Mesenchymal stem cell (in vitro differentiated cells and primary cell): Measurements from ENCODE around the gene BICC1.

ENCODE experiments used
- DNase-seq: peaks from one replicate; pipeline ENCODE4 v3.0.0-alpha.2; 2013
- H2AFZ ChIP-seq: one replicate; pipeline ENCODE4 v1.6.1; 2013; ENCODE audit warnings: low read depth, mild to moderate bottlenecking, control low read depth, inconsistent platforms, low read length, moderate library complexity
- H2AK5ac ChIP-seq: 2 replicates; pipeline ENCODE4 v1.6.1; 2013; ENCODE audit warnings: low read length, moderate library complexity, mild to moderate bottlenecking, inconsistent platforms; ENCODE audit not compliant: severe bottlenecking
- H2BK120ac ChIP-seq: one replicate; pipeline ENCODE4 v1.6.1; 2013; ENCODE audit warnings: low read depth, mild to moderate bottlenecking, inconsistent platforms, low read length, moderate library complexity
- H2BK12ac ChIP-seq, 2 experiments: one replicate each; pipeline ENCODE4 v1.6.1; 2013; ENCODE audit warnings: inconsistent platforms in 2 of 2, low read length in 2 of 2, mild to moderate bottlenecking in 2 of 2, moderate library complexity in 2 of 2, control low read depth in 1 of 2
- H2BK15ac ChIP-seq: one replicate; pipeline ENCODE4 v1.6.1; 2013; ENCODE audit warnings: mild to moderate bottlenecking, low read depth, inconsistent platforms; ENCODE audit not compliant: poor library complexity, severe bottlenecking
- H2BK5ac ChIP-seq: 2 replicates; pipeline ENCODE4 v1.6.1; 2013; ENCODE audit warnings: low read depth, mild to moderate bottlenecking, low read length, control low read depth, inconsistent platforms; ENCODE audit not compliant: poor library complexity, severe bottlenecking
- H3K14ac ChIP-seq, 2 experiments: one replicate each; pipeline ENCODE4 v1.6.1; 2013; ENCODE audit warnings: inconsistent platforms in 2 of 2, low read length in 2 of 2, control low read depth in 1 of 2, mild to moderate bottlenecking in 1 of 2, moderate library complexity in 1 of 2
- H3K18ac ChIP-seq, 2 experiments: one replicate each; pipeline ENCODE4 v1.6.1; 2013; ENCODE audit warnings: inconsistent platforms in 2 of 2, low read length in 2 of 2, control low read depth in 1 of 2, low read depth in 1 of 2, mild to moderate bottlenecking in 1 of 2
- H3K23ac ChIP-seq, 2 experiments: one replicate each; pipeline ENCODE4 v1.6.1; 2013; ENCODE audit warnings: inconsistent platforms in 2 of 2, low read length in 2 of 2, mild to moderate bottlenecking in 2 of 2, moderate library complexity in 2 of 2, control low read depth in 1 of 2
- H3K27ac ChIP-seq: 2 replicates; pipeline ENCODE4 v1.5.1; 2013; ENCODE audit warnings: mild to moderate bottlenecking, moderate library complexity, low read length, control low read depth, inconsistent platforms; ENCODE audit not compliant: poor library complexity, severe bottlenecking
- H3K27me3 ChIP-seq, 2 experiments: 2 replicates each; pipeline versions ENCODE4 v1.6.1 to v1.7.0; 2013; ENCODE audit warnings: low read length in 2 of 2, mild to moderate bottlenecking in 2 of 2, moderate library complexity in 2 of 2, control low read depth in 1 of 2, inconsistent platforms in 1 of 2; ENCODE audit not compliant: control insufficient read depth in 1 of 2, insufficient read depth in 1 of 2
- H3K36me3 ChIP-seq, 2 experiments: 2 replicates each; pipeline versions ENCODE4 v1.6.1 to v1.7.0; 2013; ENCODE audit warnings: low read length in 2 of 2, control low read depth in 1 of 2, inconsistent platforms in 1 of 2, low read depth in 1 of 2, mild to moderate bottlenecking in 1 of 2; ENCODE audit not compliant: insufficient read depth in 2 of 2, control insufficient read depth in 1 of 2
- H3K4ac ChIP-seq, 2 experiments: one replicate each; pipeline ENCODE4 v1.6.1; 2013; ENCODE audit warnings: inconsistent platforms in 2 of 2, low read length in 2 of 2, mild to moderate bottlenecking in 2 of 2, moderate library complexity in 2 of 2, control low read depth in 1 of 2, low read depth in 1 of 2
- H3K4me1 ChIP-seq: 2 replicates; pipeline ENCODE4 v1.6.1; 2013; ENCODE audit warnings: low read depth, low read length, control low read depth; ENCODE audit not compliant: control insufficient read depth, insufficient read depth
- H3K4me2 ChIP-seq: 2 replicates; pipeline ENCODE4 v1.6.1; 2013; ENCODE audit warnings: low read length, mild to moderate bottlenecking, inconsistent platforms; ENCODE audit not compliant: poor library complexity, severe bottlenecking
- H3K4me3 ChIP-seq, 2 experiments: 2 replicates each; pipeline versions ENCODE4 v1.5.1 to v1.7.0; 2013; ENCODE audit warnings: low read length in 2 of 2, mild to moderate bottlenecking in 2 of 2, control low read depth in 1 of 2, low read depth in 1 of 2; ENCODE audit not compliant: insufficient read depth in 1 of 2
- H3K79me1 ChIP-seq: replicated peaks from 2 replicates; pipeline ENCODE4 v1.6.1; 2013; ENCODE audit warnings: mild to moderate bottlenecking, control low read depth, low read length, inconsistent platforms; ENCODE audit not compliant: poor library complexity, severe bottlenecking
- H3K9ac ChIP-seq: 2 replicates; pipeline ENCODE4 v1.7.0; 2013; ENCODE audit warnings: mild to moderate bottlenecking, low read length, moderate library complexity
- H3K9me3 ChIP-seq: 2 replicates; pipeline ENCODE4 v1.7.0; 2013; ENCODE audit warnings: mild to moderate bottlenecking, low read length; ENCODE audit not compliant: control insufficient read depth
- H4K8ac ChIP-seq: one replicate; pipeline ENCODE4 v1.6.1; 2013; ENCODE audit warnings: inconsistent platforms, mild to moderate bottlenecking, low read length, moderate library complexity
- H4K91ac ChIP-seq: one replicate; pipeline ENCODE4 v1.6.1; 2013; ENCODE audit warnings: mild to moderate bottlenecking, low read length, inconsistent platforms
- WGBS: methylation state at CpG from one replicate; pipeline ENCODE4 v1.1.7; 2013; ENCODE audit warnings: mixed read lengths; 5-methylcytosine and 5-hydroxymethylcytosine counted together

BICC1 gene

DNA sequence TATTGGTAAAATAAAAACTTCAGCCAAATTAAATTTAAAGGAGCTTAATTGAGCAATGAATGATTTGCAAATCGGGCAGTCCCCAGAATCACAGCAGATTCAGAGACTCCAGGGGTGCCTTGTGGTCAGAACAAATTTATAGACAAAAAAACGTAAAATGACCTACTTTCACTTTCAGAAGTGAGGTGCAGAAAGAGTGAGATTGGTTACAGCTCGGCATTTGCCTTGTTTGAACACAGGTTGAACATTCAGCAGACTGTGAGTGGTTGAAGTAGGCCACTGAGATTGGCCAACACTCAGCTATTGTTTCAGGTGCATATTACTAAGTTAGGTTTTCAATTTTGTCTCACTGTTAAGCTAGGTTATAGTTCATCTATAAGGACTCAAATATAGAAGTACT lies 153.4 kb downstream of the BICC1 start:
- no peak overlapping the region for H2AFZ ChIP-seq
- H3K23ac ChIP-seq = no peak overlapping the region
- H2BK5ac ChIP-seq = no peak overlapping the region
- no peak overlapping the region for H3K18ac ChIP-seq
- no peak overlapping the region for H3K14ac ChIP-seq
- peaks cover 2% of the 10 kb centered on the region for H3K79me1 ChIP-seq
- no peak overlapping the region for H3K4ac ChIP-seq
- peaks cover 4% of the 10 kb centered on the region for H3K4me1 ChIP-seq
- H3K36me3 ChIP-seq = peaks cover 4 to 7% of the 10 kb centered on the region in 2 experiments
- H4K91ac ChIP-seq = no peak overlapping the region
- WGBS = 70% methylated on average over 3 of the region's 3 CpGs
- H3K27ac ChIP-seq = no peak overlapping the region
- H3K9ac ChIP-seq = peak overlapping the region; percentile 79
- H3K27me3 ChIP-seq = no peaks in the 10 kb centered on the region
- H2BK15ac ChIP-seq = no peak overlapping the region
- no peak overlapping the region for H2AK5ac ChIP-seq
- no peak for DNase-seq
- no peak overlapping the region for H2BK12ac ChIP-seq
- H3K9me3 ChIP-seq = peaks cover 8% of the 10 kb centered on the region
- H4K8ac ChIP-seq = no peak overlapping the region
- H3K4me2 ChIP-seq = no peak overlapping the region
- no peak overlapping the region for H2BK120ac ChIP-seq
- H3K4me3 ChIP-seq = peak overlapping the region in 1 of 2 experiments; percentile 40

DNA sequence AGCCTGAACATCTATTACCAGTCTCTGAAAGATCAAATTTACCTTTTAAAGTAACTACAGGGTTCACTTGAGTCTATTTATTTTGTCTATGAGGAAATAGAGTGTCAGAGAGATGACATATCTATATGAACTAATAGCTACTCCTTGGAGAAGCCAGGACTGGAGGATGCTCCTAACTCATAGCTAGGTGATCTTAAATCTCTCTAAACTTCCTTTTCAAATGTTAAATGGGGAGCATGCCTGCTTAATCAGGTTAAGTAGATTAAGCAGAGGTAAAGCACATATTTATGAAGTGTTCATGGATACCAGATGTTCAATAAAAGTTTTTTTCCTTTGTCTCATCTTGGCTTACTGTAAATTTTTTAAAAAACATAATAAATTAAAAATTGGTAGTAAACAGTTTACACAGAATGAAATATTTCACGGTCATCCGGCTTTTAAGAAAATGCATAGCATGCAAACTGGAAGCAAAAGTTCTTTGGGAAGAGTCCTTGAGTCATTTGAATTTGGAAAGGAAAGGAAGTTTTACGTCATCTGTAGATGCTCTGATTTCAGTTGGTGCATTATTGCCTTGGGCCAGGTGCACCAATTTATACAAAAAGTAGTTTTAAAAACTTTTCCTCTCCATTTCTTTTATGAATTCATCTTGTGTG lies 155.1 kb downstream of the BICC1 start:
- Histone ChIP-seq H3K23ac (no peak overlapping the region), H3K4ac (no peak overlapping the region), H3K79me1 (peaks cover 2% of the 10 kb centered on the region), H2BK15ac (no peak overlapping the region), H4K91ac (no peak overlapping the region), H2BK120ac (no peak overlapping the region), H3K36me3 (peaks cover 4 to 7% of the 10 kb centered on the region in 2 experiments), H3K4me2 (no peak overlapping the region), H2BK12ac (no peak overlapping the region), H2AK5ac (no peak overlapping the region), H2BK5ac (no peak overlapping the region), H3K27me3 (no peaks in the 10 kb centered on the region), H3K27ac (no peak overlapping the region), H3K9me3 (peaks cover 8% of the 10 kb centered on the region), H2AFZ (no peak overlapping the region), H3K9ac (peak overlapping the region; percentile 79), H3K14ac (no peak overlapping the region), H3K18ac (no peak overlapping the region), H3K4me3 (no peak overlapping the region), H3K4me1 (peaks cover 4% of the 10 kb centered on the region), H4K8ac (no peak overlapping the region)
- DNase-seq = no peak
- WGBS = 96% methylated on average over 2 of the region's 3 CpGs

DNA sequence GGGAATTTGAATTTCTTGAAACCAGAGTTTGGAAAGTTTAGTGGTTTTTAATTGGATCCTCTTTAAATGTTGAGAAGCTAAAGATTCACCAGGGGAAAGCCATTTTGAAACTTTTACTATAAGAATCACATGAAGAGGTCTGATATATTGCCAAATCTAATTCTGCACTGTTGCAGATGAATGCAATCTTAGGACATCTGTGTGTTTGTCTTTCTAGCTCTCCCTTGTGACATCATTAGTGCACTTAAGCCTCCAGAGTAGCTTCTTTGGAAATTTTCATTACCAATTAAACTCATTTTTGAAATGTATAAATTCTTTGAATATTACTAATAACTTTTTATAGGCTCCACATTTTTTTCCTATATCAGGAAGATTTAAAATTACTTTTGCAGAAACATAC lies 160.2 kb downstream of the BICC1 start:
- Histone ChIP-seq H3K27ac (no peak overlapping the region), H3K27me3 (no peaks in the 10 kb centered on the region), H2AFZ (no peak overlapping the region), H4K8ac (no peak overlapping the region), H2BK120ac (no peak overlapping the region), H3K14ac (no peak overlapping the region), H3K18ac (no peak overlapping the region), H3K4ac (no peak overlapping the region), H2BK5ac (no peak overlapping the region), H3K4me3 (no peak overlapping the region), H3K9me3 (peaks cover 3% of the 10 kb centered on the region), H2BK12ac (no peak overlapping the region), H3K4me2 (no peak overlapping the region), H3K4me1 (no peaks in the 10 kb centered on the region), H2BK15ac (no peak overlapping the region), H3K36me3 (peaks cover 10 to 19% of the 10 kb centered on the region in 2 experiments), H3K9ac (no peak overlapping the region), H4K91ac (no peak overlapping the region), H3K23ac (no peak overlapping the region), H3K79me1 (peaks cover 10% of the 10 kb centered on the region), H2AK5ac (no peak overlapping the region)
- no peak for DNase-seq

DNA sequence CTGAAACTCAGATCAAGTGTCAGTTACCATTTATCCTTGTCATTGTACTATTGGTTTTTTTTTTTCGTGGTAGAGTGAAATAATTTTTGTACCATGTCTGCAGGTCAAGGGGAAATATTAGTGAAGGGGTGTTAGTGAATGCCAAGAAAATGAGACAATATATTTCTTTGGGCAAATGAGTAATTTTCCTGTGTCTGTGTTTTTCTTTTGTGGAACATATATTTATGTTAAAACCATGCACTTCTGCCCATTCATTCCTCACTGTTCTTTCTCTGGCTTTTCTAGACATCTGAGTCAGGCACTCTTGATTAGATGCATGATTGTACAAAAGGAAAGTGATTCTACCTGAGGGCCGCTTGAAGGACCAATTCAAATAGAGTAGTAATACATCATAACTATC lies 161.6 kb downstream of the BICC1 start:
- Histone ChIP-seq H3K4me2 (no peak overlapping the region), H3K14ac (no peak overlapping the region), H3K4me3 (no peak overlapping the region), H2BK12ac (no peak overlapping the region), H3K9ac (no peak overlapping the region), H2AFZ (no peak overlapping the region), H4K91ac (no peak overlapping the region), H3K4me1 (no peaks in the 10 kb centered on the region), H2BK120ac (no peak overlapping the region), H3K27me3 (no peaks in the 10 kb centered on the region), H3K18ac (no peak overlapping the region), H3K23ac (no peak overlapping the region), H3K4ac (no peak overlapping the region), H4K8ac (no peak overlapping the region), H3K79me1 (peaks cover 10% of the 10 kb centered on the region), H3K9me3 (peaks cover 3% of the 10 kb centered on the region), H2BK5ac (no peak overlapping the region), H3K36me3 (peaks cover 10 to 19% of the 10 kb centered on the region in 2 experiments), H2AK5ac (no peak overlapping the region), H3K27ac (no peak overlapping the region), H2BK15ac (no peak overlapping the region)
- 63% methylated on average over 1 of the region's 2 CpGs for WGBS
- no peak for DNase-seq
